ENCODE results near the gene SLC6A11. TPM values are rescaled to one million over a fixed set of nuclear protein-coding genes. Genes with fewer than 3 reads are reported as not detected.

SLC6A11 gene
- total and polyA plus RNA-seq, 4 donors: 0.02 to 0.09 TPM; not detected in 2

DNA sequence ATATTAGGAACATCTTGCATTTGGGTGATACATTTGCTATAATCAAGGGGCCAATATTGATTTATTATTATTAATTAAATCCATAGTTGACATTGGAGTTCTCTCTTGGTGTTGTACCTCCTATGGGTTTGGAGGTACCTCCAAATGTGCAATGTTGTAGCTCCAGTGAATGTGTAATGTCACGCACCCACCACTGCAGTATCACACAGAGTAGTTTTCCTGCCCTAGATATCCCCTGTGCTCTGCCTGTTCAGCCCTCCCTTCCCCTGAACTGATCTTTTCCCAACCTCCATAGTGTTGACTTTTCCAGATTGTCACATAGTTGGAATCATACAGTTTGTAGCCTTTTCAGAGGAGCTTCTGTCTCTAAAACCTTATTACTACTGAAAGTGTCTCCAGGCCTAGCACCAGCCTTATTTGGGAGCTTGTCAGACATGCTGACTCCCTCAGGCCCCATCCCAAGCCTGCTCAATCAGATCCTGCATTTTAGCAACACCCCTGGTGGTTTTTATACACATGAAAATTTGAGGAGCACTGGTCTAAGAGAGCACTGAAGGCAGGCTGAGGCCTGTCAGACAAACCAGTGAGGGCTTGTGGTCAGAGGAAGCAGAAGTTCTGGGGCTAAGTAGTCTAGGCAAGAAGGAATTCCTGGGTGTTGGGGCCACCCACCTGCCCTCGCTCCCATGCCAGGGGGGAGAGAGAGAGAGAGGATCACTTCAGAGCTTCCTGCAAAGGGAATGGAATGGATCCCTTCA lies 73.4 kb downstream of the SLC6A11 start:
- Histone ChIP-seq H3K4me3 (no peak overlapping the region), H3K36me3 (ENCODE audit: control insufficient read depth in 4 of 4, insufficient read depth in 4 of 4, low read length in 4 of 4) (no peaks in the 10 kb centered on the region), H3K9ac (ENCODE audit: insufficient read depth in 1 of 2, low read length in 2 of 2) (no peak overlapping the region), H3K4me1 (ENCODE audit: control insufficient read depth in 5 of 5, insufficient read depth in 5 of 5, low read length in 5 of 5) (no peaks in the 10 kb centered on the region), H3K27me3 (ENCODE audit: control insufficient read depth in 3 of 3, insufficient read depth in 3 of 3, low read length in 2 of 3) (peaks cover 0 to 7% (median 0%) of the 10 kb centered on the region in 3 donors), H3K27ac (ENCODE audit: low read depth in 1 of 2, low read length in 1 of 2) (no peak overlapping the region), H3K9me3 (ENCODE audit: control insufficient read depth in 4 of 4, insufficient read depth in 3 of 4, low read length in 3 of 4) (peaks cover 0 to 13% (median 3%) of the 10 kb centered on the region in 4 donors)
- TF ChIP-seq, protein P1, sequence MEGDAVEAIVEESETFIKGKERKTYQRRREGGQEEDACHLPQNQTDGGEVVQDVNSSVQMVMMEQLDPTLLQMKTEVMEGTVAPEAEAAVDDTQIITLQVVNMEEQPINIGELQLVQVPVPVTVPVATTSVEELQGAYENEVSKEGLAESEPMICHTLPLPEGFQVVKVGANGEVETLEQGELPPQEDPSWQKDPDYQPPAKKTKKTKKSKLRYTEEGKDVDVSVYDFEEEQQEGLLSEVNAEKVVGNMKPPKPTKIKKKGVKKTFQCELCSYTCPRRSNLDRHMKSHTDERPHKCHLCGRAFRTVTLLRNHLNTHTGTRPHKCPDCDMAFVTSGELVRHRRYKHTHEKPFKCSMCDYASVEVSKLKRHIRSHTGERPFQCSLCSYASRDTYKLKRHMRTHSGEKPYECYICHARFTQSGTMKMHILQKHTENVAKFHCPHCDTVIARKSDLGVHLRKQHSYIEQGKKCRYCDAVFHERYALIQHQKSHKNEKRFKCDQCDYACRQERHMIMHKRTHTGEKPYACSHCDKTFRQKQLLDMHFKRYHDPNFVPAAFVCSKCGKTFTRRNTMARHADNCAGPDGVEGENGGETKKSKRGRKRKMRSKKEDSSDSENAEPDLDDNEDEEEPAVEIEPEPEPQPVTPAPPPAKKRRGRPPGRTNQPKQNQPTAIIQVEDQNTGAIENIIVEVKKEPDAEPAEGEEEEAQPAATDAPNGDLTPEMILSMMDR (IDR thresholded peaks at IDR 0.05; ENCODE audit: control extremely low read depth, extremely low read depth): no peak
- WGBS, 2 donors: 74 to 90% methylated on average over 2 of the region's 2 CpGs
- DNase-seq: no peak
- ATAC-seq (ENCODE audit: insufficient read depth, low FRiP score): no peak

DNA sequence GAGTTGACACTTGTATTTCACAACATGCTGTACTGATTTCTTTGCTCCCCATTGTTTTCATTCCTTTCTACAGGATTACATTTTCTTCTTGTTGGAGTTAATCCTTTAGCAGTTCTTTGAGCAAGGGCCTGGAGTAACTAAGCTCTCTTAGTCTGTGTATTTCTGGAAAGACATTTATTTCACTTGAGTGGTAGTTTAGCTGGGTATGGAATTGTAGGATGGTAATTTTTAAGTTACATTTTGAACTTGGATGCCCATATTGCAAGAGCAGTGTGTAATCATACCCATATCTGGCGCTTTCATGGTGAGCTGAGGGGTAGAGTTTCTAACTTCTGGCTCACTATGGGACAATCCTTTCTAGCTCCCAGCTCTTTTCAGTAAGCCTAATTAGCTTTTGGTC lies 74.6 kb downstream of the SLC6A11 start:
- Histone ChIP-seq H3K4me3 (no peak overlapping the region), H3K9ac (ENCODE audit: insufficient read depth in 1 of 2, low read length in 2 of 2) (no peak overlapping the region), H3K27me3 (ENCODE audit: control insufficient read depth in 3 of 3, insufficient read depth in 3 of 3, low read length in 2 of 3) (peaks cover 0 to 4% (median 0%) of the 10 kb centered on the region in 3 donors), H3K36me3 (ENCODE audit: control insufficient read depth in 4 of 4, insufficient read depth in 4 of 4, low read length in 4 of 4) (no peaks in the 10 kb centered on the region), H3K4me1 (ENCODE audit: control insufficient read depth in 5 of 5, insufficient read depth in 5 of 5, low read length in 5 of 5) (no peaks in the 10 kb centered on the region), H3K27ac (ENCODE audit: low read depth in 1 of 2, low read length in 1 of 2) (no peak overlapping the region), H3K9me3 (ENCODE audit: control insufficient read depth in 4 of 4, insufficient read depth in 3 of 4, low read length in 3 of 4) (peaks cover 0 to 13% (median 3%) of the 10 kb centered on the region in 4 donors)
- WGBS, 2 donors: 79 to 80% methylated on average over 1 of the region's 1 CpG
- TF ChIP-seq, protein P1 (IDR thresholded peaks at IDR 0.05; ENCODE audit: control extremely low read depth, extremely low read depth): no peak
- ATAC-seq (ENCODE audit: insufficient read depth, low FRiP score) (no peak), DNase-seq (no peak)

DNA sequence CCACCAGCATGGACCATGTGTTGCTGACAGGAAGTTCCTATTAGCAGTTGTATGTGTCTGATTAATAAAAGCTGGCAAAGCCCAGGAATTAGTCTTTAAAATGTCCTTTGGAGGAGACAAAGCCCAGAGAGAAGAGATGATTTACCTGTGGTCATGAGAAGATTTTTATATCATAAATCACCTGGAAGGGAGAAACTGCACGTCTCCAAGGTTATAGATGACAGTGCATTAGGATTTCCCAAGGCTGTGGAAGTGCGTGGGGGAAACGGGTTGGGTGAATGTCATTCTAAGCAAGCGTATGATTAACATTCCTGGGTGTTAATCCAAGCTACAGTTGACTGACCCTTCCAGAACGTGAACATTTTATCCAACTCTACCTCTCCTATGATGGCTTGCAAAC lies 76.6 kb downstream of the SLC6A11 start:
- no peak overlapping the region for H3K9ac ChIP-seq (ENCODE audit: insufficient read depth in 1 of 2, low read length in 2 of 2)
- ATAC-seq (ENCODE audit: insufficient read depth, low FRiP score) (no peak), DNase-seq (no peak)
- TF ChIP-seq, protein P1 (IDR thresholded peaks at IDR 0.05; ENCODE audit: control extremely low read depth, extremely low read depth): no peak
- WGBS, 2 donors: 76 to 88% methylated on average over 5 of the region's 5 CpGs
- peaks cover 0 to 15% (median 3%) of the 10 kb centered on the region in 4 donors for H3K9me3 ChIP-seq (ENCODE audit: control insufficient read depth in 4 of 4, insufficient read depth in 3 of 4, low read length in 3 of 4)
- no peaks in the 10 kb centered on the region for H3K36me3 ChIP-seq (ENCODE audit: control insufficient read depth in 4 of 4, insufficient read depth in 4 of 4, low read length in 4 of 4)
- H3K4me3 ChIP-seq: no peak overlapping the region
- H3K27ac ChIP-seq (ENCODE audit: low read depth in 1 of 2, low read length in 1 of 2): no peak overlapping the region
- no peaks in the 10 kb centered on the region for H3K4me1 ChIP-seq (ENCODE audit: control insufficient read depth in 5 of 5, insufficient read depth in 5 of 5, low read length in 5 of 5)
- H3K27me3 ChIP-seq (ENCODE audit: control insufficient read depth in 3 of 3, insufficient read depth in 3 of 3, low read length in 2 of 3): no peaks in the 10 kb centered on the region

Measured in lung (tissue), 12 donors.